ENCODE results near the gene PPP3CA. TPM values are rescaled to one million over a fixed set of nuclear protein-coding genes. Genes with fewer than 3 reads are reported as not detected.

Gene PPP3CA
- polyA plus RNA-seq, 1 donor (not counting 4 experiments of a cell fraction or from before 2014, with no cell fraction given) = 43.3 TPM

- peaks cover 2 to 4% of the 10 kb centered on the region in 2 experiments for H3K36me3 ChIP-seq (ENCODE audit: control insufficient read depth in 2 of 2, extremely low read depth in 1 of 2, insufficient read depth in 2 of 2, low read length in 2 of 2)
- no peaks in the 10 kb centered on the region for H3K27me3 ChIP-seq (ENCODE audit: control insufficient read depth, extremely low read depth, insufficient read depth, low read length)
- TF ChIP-seq CTCF (optimal IDR thresholded peaks at IDR 0.05 in 1 of 3, IDR thresholded peaks at IDR 0.05 in 1 of 3, conservative IDR thresholded peaks at IDR 0.05 in 1 of 3; ENCODE audit: extremely low read depth in 1 of 3, insufficient read depth in 2 of 3, low read length in 3 of 3) (no peak), EZH2 (IDR thresholded peaks at IDR 0.05; ENCODE audit: low read length) (no peak)
- no peak overlapping the region for H3K27ac ChIP-seq (ENCODE audit: control insufficient read depth, insufficient read depth, low read length)
- DNase-seq (ENCODE audit: low read depth, low spot score) (no peak), FAIRE-seq (no peak)
- no peak overlapping the region for H3K4me2 ChIP-seq (ENCODE audit: control insufficient read depth, extremely low read depth, insufficient read depth, low read depth, low read length)
- H4K20me1 ChIP-seq (ENCODE audit: control insufficient read depth, extremely low read depth, insufficient read depth, low read length) = no peaks in the 10 kb centered on the region
- peaks cover 45% of the 10 kb centered on the region for H3K79me2 ChIP-seq (ENCODE audit: control insufficient read depth, insufficient read depth, low read length)
- no peaks in the 10 kb centered on the region for H3K9me1 ChIP-seq (ENCODE audit: control insufficient read depth, extremely low read depth, insufficient read depth, low read length)
- no peak overlapping the region for H2AFZ ChIP-seq (ENCODE audit: control insufficient read depth, low read length)
- no peak overlapping the region for H3K4me3 ChIP-seq (ENCODE audit: control insufficient read depth in 2 of 3, extremely low read depth in 1 of 3, insufficient read depth in 2 of 3, low read depth in 1 of 3, low read length in 3 of 3)
- dilution Hi-C loops (cut with MboI; ENCODE audit: extremely low pct_ligation_motif_present, low sequenced_read_pairs) = no loop called here
- H3K9me3 ChIP-seq (ENCODE audit: control insufficient read depth, low read depth, low read length) = no peaks in the 10 kb centered on the region
- H3K9ac ChIP-seq (ENCODE audit: control insufficient read depth, extremely low read depth, insufficient read depth, low read length) = no peak overlapping the region
- peaks cover 13% of the 10 kb centered on the region for H3K4me1 ChIP-seq (ENCODE audit: control insufficient read depth, extremely low read depth, insufficient read depth, low read length)
Measured at GRCh38 chr4:101186567-101187184, 160.7 kb downstream of the PPP3CA start.

GRCh38 chr4:101184668-101185067 lies 162.7 kb downstream of the PPP3CA start:
- FAIRE-seq (no peak), DNase-seq (ENCODE audit: low read depth, low spot score) (no peak)
- dilution Hi-C loops (cut with MboI; ENCODE audit: extremely low pct_ligation_motif_present, low sequenced_read_pairs) = no loop called here
- Histone ChIP-seq H2AFZ (ENCODE audit: control insufficient read depth, low read length) (no peak overlapping the region), H3K9me1 (ENCODE audit: control insufficient read depth, extremely low read depth, insufficient read depth, low read length) (no peaks in the 10 kb centered on the region), H3K79me2 (ENCODE audit: control insufficient read depth, insufficient read depth, low read length) (peaks cover 37% of the 10 kb centered on the region), H3K9me3 (ENCODE audit: control insufficient read depth, low read depth, low read length) (no peaks in the 10 kb centered on the region), H3K4me1 (ENCODE audit: control insufficient read depth, extremely low read depth, insufficient read depth, low read length) (peaks cover 13% of the 10 kb centered on the region), H3K27ac (ENCODE audit: control insufficient read depth, insufficient read depth, low read length) (no peak overlapping the region), H3K9ac (ENCODE audit: control insufficient read depth, extremely low read depth, insufficient read depth, low read length) (no peak overlapping the region), H4K20me1 (ENCODE audit: control insufficient read depth, extremely low read depth, insufficient read depth, low read length) (no peaks in the 10 kb centered on the region), H3K27me3 (ENCODE audit: control insufficient read depth, extremely low read depth, insufficient read depth, low read length) (no peaks in the 10 kb centered on the region), H3K36me3 (ENCODE audit: control insufficient read depth in 2 of 2, extremely low read depth in 1 of 2, insufficient read depth in 2 of 2, low read length in 2 of 2) (peaks cover 0 to 4% of the 10 kb centered on the region in 2 experiments), H3K4me3 (ENCODE audit: control insufficient read depth in 2 of 3, extremely low read depth in 1 of 3, insufficient read depth in 2 of 3, low read depth in 1 of 3, low read length in 3 of 3) (no peak overlapping the region), H3K4me2 (ENCODE audit: control insufficient read depth, extremely low read depth, insufficient read depth, low read depth, low read length) (no peak overlapping the region)
- no peak for TF ChIP-seq EZH2 (IDR thresholded peaks at IDR 0.05; ENCODE audit: low read length)
- no peak for TF ChIP-seq CTCF (optimal IDR thresholded peaks at IDR 0.05 in 1 of 3, IDR thresholded peaks at IDR 0.05 in 1 of 3, conservative IDR thresholded peaks at IDR 0.05 in 1 of 3; ENCODE audit: extremely low read depth in 1 of 3, insufficient read depth in 2 of 3, low read length in 3 of 3)
